ENCODE data around the gene CAND2. TPM values are rescaled to one million over a fixed set of nuclear protein-coding genes. Genes with fewer than 3 reads are reported as not detected.
"Not testable (repeated sequence)": the region's sequence is repeated elsewhere in the genome, so short reads cannot be mapped to it uniquely, and the experiment has no call there.

CAND2 gene
- total RNA-seq, 6 experiments from 2014 or later: 4.5 to 10.5 (median 8.3) TPM

DNA sequence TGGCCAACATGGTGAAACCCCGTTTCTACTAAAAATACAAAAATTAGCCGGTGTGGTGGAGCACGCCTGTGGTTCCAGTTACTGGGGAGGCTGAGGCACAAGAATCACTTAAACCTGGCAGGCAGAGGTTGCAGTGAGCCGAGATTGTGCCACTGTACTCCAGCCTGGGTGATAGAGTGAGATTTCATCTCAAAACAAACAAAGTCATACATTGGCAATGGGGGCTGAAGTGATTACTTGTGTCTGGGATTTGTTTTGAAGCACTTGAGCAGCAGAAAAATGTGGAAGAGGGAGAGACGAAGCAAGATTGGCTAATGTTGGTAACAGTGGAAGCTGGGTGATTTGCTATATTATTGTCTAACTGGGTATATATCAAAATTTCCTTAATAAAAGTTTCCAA is 24.0 kb upstream of the CAND2 start:
- DNase-seq: no peak
- Mint-ChIP-seq H3K9me3 (peaks cover 10% of the 10 kb centered on the region), H3K36me3 (ENCODE audit: low read depth) (0 out of 2 replicates have a peak, but pooled peaks cover 6% of the 10 kb centered on the region), H3K4me1 (ENCODE audit: low read depth) (no peaks in the 10 kb centered on the region), H3K27ac (no peak overlapping the region), H3K4me3 (no peak overlapping the region), H3K27me3 (ENCODE audit: insufficient read depth) (peaks cover 13% of the 10 kb centered on the region)
- TF ChIP-seq, protein P1, sequence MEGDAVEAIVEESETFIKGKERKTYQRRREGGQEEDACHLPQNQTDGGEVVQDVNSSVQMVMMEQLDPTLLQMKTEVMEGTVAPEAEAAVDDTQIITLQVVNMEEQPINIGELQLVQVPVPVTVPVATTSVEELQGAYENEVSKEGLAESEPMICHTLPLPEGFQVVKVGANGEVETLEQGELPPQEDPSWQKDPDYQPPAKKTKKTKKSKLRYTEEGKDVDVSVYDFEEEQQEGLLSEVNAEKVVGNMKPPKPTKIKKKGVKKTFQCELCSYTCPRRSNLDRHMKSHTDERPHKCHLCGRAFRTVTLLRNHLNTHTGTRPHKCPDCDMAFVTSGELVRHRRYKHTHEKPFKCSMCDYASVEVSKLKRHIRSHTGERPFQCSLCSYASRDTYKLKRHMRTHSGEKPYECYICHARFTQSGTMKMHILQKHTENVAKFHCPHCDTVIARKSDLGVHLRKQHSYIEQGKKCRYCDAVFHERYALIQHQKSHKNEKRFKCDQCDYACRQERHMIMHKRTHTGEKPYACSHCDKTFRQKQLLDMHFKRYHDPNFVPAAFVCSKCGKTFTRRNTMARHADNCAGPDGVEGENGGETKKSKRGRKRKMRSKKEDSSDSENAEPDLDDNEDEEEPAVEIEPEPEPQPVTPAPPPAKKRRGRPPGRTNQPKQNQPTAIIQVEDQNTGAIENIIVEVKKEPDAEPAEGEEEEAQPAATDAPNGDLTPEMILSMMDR (IDR thresholded peaks at IDR 0.05): no peak

DNA sequence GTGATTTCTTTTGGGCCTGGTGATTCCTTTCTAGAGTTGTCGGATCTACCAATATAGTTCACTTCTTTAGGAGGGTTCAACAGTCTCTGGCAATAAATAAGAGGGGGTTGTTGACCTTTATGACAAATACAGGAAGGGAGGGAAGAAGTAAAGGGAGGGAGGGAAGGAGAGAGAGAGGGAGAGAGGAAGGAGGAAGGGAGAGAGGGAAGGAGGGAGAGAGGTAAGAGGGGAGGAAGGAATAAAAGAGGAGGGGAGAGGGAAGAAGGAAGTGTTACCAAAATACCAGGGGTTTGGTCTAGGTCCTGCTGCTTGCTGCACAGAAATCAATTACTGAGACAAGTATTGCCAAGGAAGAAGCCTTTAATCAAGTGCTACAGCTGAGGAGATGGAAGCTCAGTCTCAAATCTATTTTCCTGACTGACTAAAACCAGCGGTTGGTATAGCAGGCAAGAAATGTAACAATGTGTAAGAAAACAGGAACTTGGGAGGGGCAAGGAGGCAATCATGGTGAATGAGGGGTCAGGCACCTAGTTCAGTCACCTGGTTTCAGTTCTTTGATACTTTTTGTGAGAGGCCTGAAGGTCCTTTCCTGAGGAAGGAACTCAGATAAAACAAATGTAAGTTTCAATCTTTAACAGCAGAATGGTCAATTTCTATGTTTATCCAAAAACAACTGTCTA is 23.3 kb upstream of the CAND2 start:
- no peaks in the 10 kb centered on the region for H3K4me1 Mint-ChIP-seq (ENCODE audit: low read depth)
- H3K27me3 Mint-ChIP-seq (ENCODE audit: insufficient read depth): peaks cover 15% of the 10 kb centered on the region
- no peak for DNase-seq
- no peak overlapping the region for H3K27ac Mint-ChIP-seq
- peaks cover 10% of the 10 kb centered on the region for H3K9me3 Mint-ChIP-seq
- TF ChIP-seq, protein P1 (IDR thresholded peaks at IDR 0.05): no peak
- 0 out of 2 replicates have a peak, but pooled peaks cover 6% of the 10 kb centered on the region for H3K36me3 Mint-ChIP-seq (ENCODE audit: low read depth)
- H3K4me3 Mint-ChIP-seq: no peak overlapping the region

DNA sequence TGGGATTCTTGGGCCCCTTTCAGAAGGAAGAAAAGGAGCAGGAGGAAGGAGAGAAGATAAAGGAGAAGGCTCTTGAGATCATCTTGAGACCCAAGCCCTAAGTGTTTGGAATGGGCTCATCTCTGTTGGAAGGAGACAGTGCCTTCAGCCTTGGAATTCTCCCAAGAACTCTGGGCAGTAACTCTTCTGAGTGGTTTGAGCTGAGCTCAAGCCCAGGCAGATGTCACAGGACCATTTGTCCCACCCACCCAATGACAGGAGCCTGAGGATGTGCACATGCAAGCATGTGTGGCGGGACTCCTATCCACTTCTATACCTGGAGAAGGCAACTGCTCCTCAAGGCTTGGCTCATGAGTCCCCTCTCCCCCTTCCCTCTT is 22.8 kb upstream of the CAND2 start:
- H3K36me3 Mint-ChIP-seq (ENCODE audit: low read depth): 0 out of 2 replicates have a peak, but pooled peaks cover 6% of the 10 kb centered on the region
- no peaks in the 10 kb centered on the region for H3K4me1 Mint-ChIP-seq (ENCODE audit: low read depth)
- peaks cover 16% of the 10 kb centered on the region for H3K27me3 Mint-ChIP-seq (ENCODE audit: insufficient read depth)
- DNase-seq: no peak
- TF ChIP-seq, protein P1 (IDR thresholded peaks at IDR 0.05): no peak
- H3K27ac Mint-ChIP-seq: no peak overlapping the region
- no peak overlapping the region for H3K4me3 Mint-ChIP-seq
- peaks cover 10% of the 10 kb centered on the region for H3K9me3 Mint-ChIP-seq

DNA sequence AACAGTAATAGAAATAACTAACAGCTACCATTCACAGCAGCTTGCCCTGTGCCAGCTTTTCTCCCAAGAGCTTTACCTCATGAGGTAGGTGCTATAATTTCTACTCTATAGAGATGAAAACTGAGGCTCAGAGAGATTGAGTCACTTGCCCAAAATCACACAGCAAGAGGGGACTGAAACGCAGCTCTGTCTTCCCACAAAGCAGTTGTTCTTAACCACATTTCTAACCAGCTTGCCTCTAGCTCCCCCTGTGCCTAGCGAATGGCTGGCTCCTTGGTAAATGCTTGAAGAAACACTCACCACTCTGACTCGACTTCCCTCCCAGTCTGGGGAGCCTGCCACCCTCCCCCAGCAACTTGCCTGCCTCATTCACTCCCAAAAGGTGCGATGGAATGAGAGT is 21.9 kb upstream of the CAND2 start:
- no peaks in the 10 kb centered on the region for H3K4me1 Mint-ChIP-seq (ENCODE audit: low read depth)
- peaks cover 19% of the 10 kb centered on the region for H3K27me3 Mint-ChIP-seq (ENCODE audit: insufficient read depth)
- H3K4me3 Mint-ChIP-seq: no peak overlapping the region
- DNase-seq: no peak
- peaks cover 10% of the 10 kb centered on the region for H3K9me3 Mint-ChIP-seq
- H3K36me3 Mint-ChIP-seq (ENCODE audit: low read depth): 0 out of 2 replicates have a peak, but pooled peaks cover 6% of the 10 kb centered on the region
- TF ChIP-seq, protein P1 (IDR thresholded peaks at IDR 0.05): no peak
- no peak overlapping the region for H3K27ac Mint-ChIP-seq

DNA sequence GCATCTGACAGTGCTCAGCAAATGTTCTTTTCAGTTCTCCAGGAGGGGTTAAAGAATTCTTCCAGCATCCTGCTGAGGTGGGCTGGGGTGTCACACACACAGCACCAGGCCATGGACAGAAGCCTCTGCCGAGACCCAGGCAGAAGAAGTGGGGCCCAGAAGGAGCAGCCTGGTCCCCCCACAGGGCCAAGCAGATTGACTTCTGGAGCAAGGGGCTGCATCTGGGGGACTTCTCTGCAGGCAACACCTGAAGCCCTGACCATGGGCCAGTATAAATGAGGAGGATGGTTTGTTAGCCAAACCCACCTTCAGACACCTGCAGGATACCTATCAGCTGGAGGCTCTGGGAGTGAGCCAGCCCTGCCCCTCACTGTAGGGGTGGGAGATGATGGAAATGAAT is 21.3 kb upstream of the CAND2 start:
- Mint-ChIP-seq H3K4me3 (no peak overlapping the region), H3K27me3 (ENCODE audit: insufficient read depth) (peaks cover 21% of the 10 kb centered on the region), H3K36me3 (ENCODE audit: low read depth) (0 out of 2 replicates have a peak, but pooled peaks cover 6% of the 10 kb centered on the region), H3K4me1 (ENCODE audit: low read depth) (no peaks in the 10 kb centered on the region), H3K27ac (no peak overlapping the region), H3K9me3 (peaks cover 10% of the 10 kb centered on the region)
- no peak for DNase-seq
- TF ChIP-seq, protein P1 (IDR thresholded peaks at IDR 0.05): no peak

DNA sequence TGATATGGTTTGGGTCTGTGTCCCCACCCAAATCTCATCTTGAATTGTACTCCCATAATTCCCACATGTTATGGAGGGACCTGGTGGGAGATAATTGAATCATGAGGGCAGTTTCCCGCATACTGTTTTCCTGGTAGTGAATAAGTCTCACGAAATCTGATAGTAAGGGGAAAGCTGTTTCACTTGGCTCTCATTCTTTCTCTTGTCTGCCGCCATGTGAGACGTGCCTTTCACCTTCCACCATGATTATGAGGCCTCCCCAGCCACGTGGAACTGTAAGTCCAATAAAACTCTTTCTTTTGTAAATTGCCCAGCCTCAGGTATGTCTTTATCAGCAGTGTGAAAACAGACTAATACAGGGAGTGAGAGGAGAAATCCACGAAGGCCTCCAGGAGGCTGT is 20.5 kb upstream of the CAND2 start:
- Mint-ChIP-seq H3K27me3 (ENCODE audit: insufficient read depth) (peaks cover 21% of the 10 kb centered on the region), H3K9me3 (peaks cover 10% of the 10 kb centered on the region)
- not testable (repeated sequence) for H3K36me3 Mint-ChIP-seq (ENCODE audit: low read depth); H3K4me3 Mint-ChIP-seq; H3K4me1 Mint-ChIP-seq (ENCODE audit: low read depth); DNase-seq; H3K27ac Mint-ChIP-seq

Data from HFFc6 (cell line).